ENCODE results near the gene LRBA. TPM values are rescaled to one million over a fixed set of nuclear protein-coding genes. Genes with fewer than 3 reads are reported as not detected.

The LRBA gene
- total and polyA plus RNA-seq, 2 of the 4 experiments (the other 2 are of a cell fraction) = 10.2 to 51.6 TPM

- Histone ChIP-seq H2AFZ (replicated peaks; ENCODE audit: low read length, poor library complexity) (no peak overlapping the region), H2BK20ac (ENCODE audit: low read depth, low read length) (peak overlapping the region; percentile 91), H2BK5ac (ENCODE audit: low read depth, low read length, poor library complexity, severe bottlenecking) (peak overlapping the region; percentile 81), H3K36me3 (ENCODE audit: control insufficient read depth, insufficient read depth, low read length) (peaks cover 3% of the 10 kb centered on the region), H3K27me3 (ENCODE audit: control insufficient read depth, insufficient read depth, low read length) (no peaks in the 10 kb centered on the region), H2BK120ac (ENCODE audit: low read depth, low read length) (peak overlapping the region; percentile 92), H3K4ac (ENCODE audit: low read depth, low read length) (peak overlapping the region; percentile 93), H2AK5ac (ENCODE audit: low read depth, low read length) (peak overlapping the region; percentile 81; the same call in 1 of the 2 replicates), H4K8ac (ENCODE audit: low read depth in 2 of 2, low read length in 2 of 2) (peak overlapping the region; percentile 0 to 77; a peak in 3 of 4 replicates), H3K9ac (ENCODE audit: low read depth, low read length) (no peak overlapping the region), H3K4me2 (ENCODE audit: low read depth, low read length) (no peak overlapping the region), H3K56ac (ENCODE audit: extremely low read depth, insufficient read depth, low read length) (no peak overlapping the region), H2AK9ac (replicated peaks; ENCODE audit: low read depth, low read length, poor library complexity) (no peak overlapping the region), H3K23ac (ENCODE audit: low read depth, low read length) (no peak overlapping the region), H3K14ac (replicated peaks; ENCODE audit: low read depth, low read length) (0 out of 2 replicates have a peak overlapping the region, but pooled peaks have one; percentile 30), H2BK15ac (ENCODE audit: low read depth, low read length) (peak overlapping the region; percentile 22; the same call in 2 of the 3 replicates), H4K91ac (ENCODE audit: insufficient read depth, low read depth, low read length) (peak overlapping the region; percentile 78), H3K9me3 (ENCODE audit: control insufficient read depth, insufficient read depth, low read length) (no peaks in the 10 kb centered on the region), H3K9me1 (ENCODE audit: insufficient read depth, low read length) (peaks cover 16% of the 10 kb centered on the region; the same call in 1 of the 2 replicates), H3K4me1 (ENCODE audit: control insufficient read depth, insufficient read depth, low read length) (peaks cover 19% of the 10 kb centered on the region), H4K5ac (ENCODE audit: low read depth, low read length) (peak overlapping the region; percentile 20; the same call in 1 of the 2 replicates), H3K27ac (ENCODE audit: insufficient read depth, low read length) (no peak overlapping the region; the same call in 1 of the 2 replicates), H4K20me1 (ENCODE audit: insufficient read depth, low read length) (no peaks in the 10 kb centered on the region), H3K4me3 (ENCODE audit: insufficient read depth, low read depth, low read length) (no peak overlapping the region), H3K79me1 (ENCODE audit: low read depth in 1 of 2, low read length in 2 of 2) (peaks cover 20 to 35% of the 10 kb centered on the region in 2 experiments), H3K18ac (ENCODE audit: low read depth, low read length) (peak overlapping the region; percentile 81; the same call in 1 of the 2 replicates)
- peak; percentile 66 for ATAC-seq (ENCODE audit: low read depth)
- peak; percentile 60 for DNase-seq
- ChIA-PET POLR2A (ENCODE audit: unreplicated experiment) (no interaction called here), CTCF (interaction anchor here (0.6 to 3.5 kb wide), 28 partner anchors 9 to 701 kb away, joined by 3 to 26 read pairs (median 4); no protein-coding TSS in a partner anchor)
- no TSS peak for BruUV-seq (replicated peaks)
- intact Hi-C loops (cut with micrococcal nuclease) (loop anchor here (2.0 to 5.0 kb wide), 4 partner anchors 164 to 339 kb away; partner anchors contain the start of genes DCLK2 and MAB21L2), dilution Hi-C loops (cut with HindIII; ENCODE audit: low sequenced_read_pairs, unreplicated experiment) (no loop called here), in situ Hi-C loops (cut with MboI; ENCODE audit: low sequenced_read_pairs) (loop anchor here (10.0 kb wide), 1 partner anchor 228 kb away; no protein-coding TSS in a partner anchor)
- TF ChIP-seq RAD21 (IDR thresholded peaks at IDR 0.05; ENCODE audit: low read length) = peak; percentile 86
- TF ChIP-seq FOS (IDR thresholded peaks at IDR 0.05; ENCODE audit: low read depth, low read length) = no peak
- no peak for TF ChIP-seq RCOR1 (IDR thresholded peaks at IDR 0.05; ENCODE audit: insufficient replicate concordance, low read length)
- TF ChIP-seq CTCF (conservative IDR thresholded peaks at IDR 0.05; ENCODE audit: low read depth, low read length) = peak; percentile 86
- peak; percentile 75 for TF ChIP-seq SMC3 (IDR thresholded peaks at IDR 0.05; ENCODE audit: low read depth, low read length)
- WGBS, 2 experiments (ENCODE audit: extremely low coverage in 2 of 2, insufficient read length in 1 of 2) = 67% methylated on average over 1 of the region's 6 CpGs; no CpG with 5 or more reads in 1 of the 2 experiments
Measured at GRCh38 chr4:150242820-150243458, 772.1 kb downstream of the LRBA start.
